ENCODE measurements around the gene IDI2. TPM values are rescaled to one million over a fixed set of nuclear protein-coding genes. Genes with fewer than 3 reads are reported as not detected.

IDI2 gene
- polyA plus RNA-seq, 5 donors: 0.14 to 0.19 TPM; not detected in 3

DNA sequence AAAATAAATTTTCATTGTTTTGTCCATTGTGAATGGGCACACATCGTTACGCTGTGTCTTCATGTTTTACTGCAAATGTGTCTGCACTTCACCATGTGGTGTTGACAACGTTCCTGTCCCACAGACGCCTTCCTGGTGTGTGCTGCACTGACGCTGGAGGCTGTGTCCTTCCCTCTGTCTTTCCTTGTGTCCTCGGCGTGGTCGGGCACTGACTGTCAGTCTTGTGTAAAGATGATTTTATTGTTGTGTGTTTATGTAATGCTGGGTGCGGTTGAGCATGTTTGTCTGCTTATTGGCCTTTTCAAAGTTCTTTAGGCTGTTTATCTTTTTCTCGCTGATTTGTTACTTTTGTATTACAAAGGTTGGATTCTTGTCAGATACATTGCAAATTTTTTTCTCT, 18.1 kb downstream of the IDI2 start:
- DNase-seq: no peak

DNA sequence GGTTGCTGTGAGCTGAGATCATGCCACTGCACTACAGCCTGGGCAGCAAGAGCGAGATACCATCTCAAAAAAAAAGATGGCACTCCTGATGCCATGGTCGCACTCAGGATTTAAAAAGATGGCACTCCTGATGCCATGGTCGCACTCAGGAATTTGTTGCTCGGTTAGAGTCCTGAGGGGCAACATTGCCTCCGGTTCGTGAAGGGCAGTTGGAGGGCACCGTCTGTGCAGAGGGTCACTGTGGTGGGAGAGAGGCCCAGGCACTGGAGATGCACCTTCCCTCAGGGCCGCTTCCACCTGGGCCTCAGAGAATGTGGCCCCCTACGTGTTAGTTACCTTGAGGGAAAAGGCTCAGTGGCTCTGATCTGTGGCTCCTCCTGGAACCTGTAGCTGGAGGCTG, 19.1 kb downstream of the IDI2 start:
- no peak for DNase-seq

GRCh38 chr10:1003884-1004670, 21.6 kb downstream of the IDI2 start:
- no peak for DNase-seq

GRCh38 chr10:1002425-1003006, 23.1 kb downstream of the IDI2 start:
- no peak for DNase-seq

- DNase-seq: no peak
Measured at GRCh38 chr10:997266-998022, 28.2 kb downstream of the IDI2 start.

DNA sequence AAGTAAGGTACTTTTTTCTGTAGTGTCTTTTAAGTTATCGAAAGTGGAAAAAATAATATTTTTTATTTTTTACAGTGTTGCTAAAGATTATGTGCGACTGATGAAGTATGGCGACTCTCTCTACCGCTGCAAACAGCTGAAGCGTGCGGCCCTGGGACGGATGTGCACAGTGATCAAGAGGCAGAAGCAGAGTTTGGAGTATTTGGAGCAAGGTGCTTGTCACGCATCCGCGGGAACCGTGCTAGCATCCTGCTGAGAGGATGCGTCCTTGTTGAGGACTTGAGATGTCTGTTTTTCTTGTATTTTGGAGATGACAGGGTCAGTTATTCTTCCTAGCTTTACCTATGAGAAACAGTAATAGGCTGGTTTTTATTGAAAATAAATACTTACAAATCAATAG, 29.6 kb downstream of the IDI2 start:
- no peak for DNase-seq

DNA sequence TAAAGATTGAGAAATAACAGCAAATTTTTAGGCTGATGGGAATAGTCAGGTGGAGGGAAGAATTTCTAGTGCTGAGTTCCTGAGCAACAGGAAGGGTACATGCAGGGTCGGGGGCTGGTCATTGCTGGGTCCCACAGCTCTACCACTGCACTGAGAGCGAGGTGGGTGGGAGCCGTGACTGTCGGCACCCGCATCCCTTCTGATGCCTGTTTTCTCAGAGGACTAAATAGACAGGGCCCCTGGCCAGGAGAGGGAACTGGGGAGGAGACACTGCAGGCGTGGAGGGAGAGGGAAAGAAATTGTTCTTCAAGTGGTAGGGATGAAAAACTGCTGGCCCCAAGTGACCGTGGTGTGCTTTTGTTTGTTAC, 30.1 kb downstream of the IDI2 start:
- DNase-seq: no peak

GRCh38 chr10:994836-995558, 30.7 kb downstream of the IDI2 start:
- no peak for DNase-seq

GRCh38 chr10:992871-993270, 32.8 kb downstream of the IDI2 start:
- no peak for DNase-seq

- no peak for DNase-seq
Measured at GRCh38 chr10:992467-992866, 33.2 kb downstream of the IDI2 start.

- DNase-seq: no peak
Measured at GRCh38 chr10:990808-991207, 34.9 kb downstream of the IDI2 start.

DNA sequence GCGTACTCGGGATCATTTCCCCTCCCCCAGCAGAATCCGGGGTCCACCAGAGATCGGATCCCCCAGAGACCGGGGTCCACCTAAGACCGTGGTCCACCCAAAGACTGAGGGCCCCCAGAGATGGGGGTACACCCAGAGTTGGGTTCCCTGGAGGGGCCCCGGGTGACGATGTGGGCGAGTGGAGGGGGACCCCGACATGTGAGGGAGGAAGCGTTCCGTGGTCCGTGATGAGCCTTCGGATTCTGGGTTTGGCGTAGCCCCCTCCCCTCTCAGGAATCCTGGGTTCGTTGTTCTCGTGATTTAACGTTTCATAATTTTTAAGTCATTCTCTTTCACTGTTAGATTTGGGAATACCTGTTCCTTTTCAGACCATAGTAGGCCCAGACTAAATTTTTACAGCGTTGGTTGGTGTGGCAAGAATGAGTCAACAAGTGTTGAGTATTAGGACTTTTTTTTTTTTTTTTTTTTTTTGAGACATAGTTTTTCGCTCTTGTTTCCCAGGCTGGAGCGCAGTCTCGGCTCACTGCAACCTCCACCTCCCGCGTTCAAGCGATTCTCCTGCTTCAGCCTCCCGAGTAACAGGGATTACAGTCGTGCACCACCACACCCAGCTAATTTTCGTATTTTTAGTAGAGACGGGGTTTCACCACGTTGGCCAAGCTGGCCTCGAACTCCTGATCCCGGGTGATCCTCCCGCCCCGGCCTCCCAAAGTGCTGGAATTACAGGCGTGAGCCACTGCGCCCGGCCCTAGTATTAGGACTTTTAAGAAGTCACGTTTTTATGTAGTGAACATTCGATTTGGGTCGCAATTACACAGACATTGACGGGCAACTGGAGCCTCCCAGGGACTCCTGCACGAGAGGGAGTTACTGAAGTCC, 36.8 kb downstream of the IDI2 start:
- DNase-seq: no peak

DNA sequence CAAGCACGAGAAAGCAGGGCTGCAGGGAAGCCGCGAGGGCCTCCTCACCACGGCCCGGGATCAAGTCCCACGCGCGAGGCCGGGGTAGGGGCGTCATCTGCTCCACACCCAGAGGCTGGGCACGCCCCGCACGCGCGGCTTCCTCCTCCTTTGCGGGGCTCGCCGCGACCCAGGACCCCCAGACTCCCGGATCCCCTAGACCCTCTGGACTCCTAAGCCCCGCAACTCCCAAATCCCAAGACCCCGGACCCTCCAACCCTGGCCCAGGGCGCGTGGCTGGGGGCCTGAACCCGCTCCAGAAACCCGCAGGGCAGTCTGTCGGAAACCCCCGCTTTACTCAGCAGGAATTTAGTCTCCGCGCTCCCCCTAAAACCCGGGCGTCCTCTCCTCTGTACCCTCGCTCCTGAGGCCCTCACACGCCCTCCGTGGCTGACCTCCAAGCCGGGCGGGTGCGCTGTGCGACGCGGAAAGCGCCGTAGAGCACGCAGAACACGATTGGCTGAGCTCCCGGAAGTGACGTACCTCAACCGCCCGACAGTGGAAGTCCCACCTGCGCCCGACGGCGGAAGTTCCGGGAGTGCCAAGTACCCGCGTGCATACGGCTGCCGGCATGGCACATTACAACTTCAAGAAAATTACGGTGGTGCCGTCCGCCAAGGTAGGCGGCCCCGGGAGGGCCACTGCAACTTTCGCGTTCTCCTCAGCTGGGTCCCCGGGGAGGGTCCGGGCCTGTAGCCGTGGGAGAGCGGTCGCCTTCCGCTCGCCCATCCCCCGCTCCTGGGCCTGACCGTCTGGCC, 37.6 kb downstream of the IDI2 start, which contains the start of gene GTPBP4:
Gene GTPBP4 (plus strand): TSS at position 565 of the 797 bp plus-strand sequence. CDS start 46 bp downstream, at position 611.
- peak; percentile 97 for DNase-seq

- no peak for DNase-seq
Measured at GRCh38 chr10:987620-987869, 38.1 kb downstream of the IDI2 start.

GRCh38 chr10:986881-987619, 38.6 kb downstream of the IDI2 start:
- DNase-seq: no peak

- peak; percentile 65 to 69 for DNase-seq
Measured at GRCh38 chr10:986137-986825, 39.4 kb downstream of the IDI2 start.

DNA sequence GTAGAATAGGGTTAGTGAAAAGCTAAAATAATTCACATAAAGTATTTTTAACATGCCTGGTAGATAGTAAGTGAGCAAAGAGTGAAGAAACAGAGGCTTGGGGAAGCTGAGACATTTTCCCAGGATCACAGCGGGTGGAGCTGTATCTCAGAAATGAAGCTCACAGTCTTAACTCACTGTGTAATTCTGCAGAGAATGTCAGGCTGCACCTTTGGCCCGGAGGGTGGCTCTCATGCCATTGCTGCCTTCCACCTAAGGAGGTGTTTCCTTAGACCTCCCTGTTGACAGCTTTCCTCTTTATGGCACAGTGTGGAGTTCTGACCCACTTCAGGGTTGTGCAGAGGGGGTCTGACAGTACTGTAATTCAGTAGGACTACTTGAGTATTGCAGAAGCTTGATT, 40.3 kb downstream of the IDI2 start:
- DNase-seq: no peak

- DNase-seq: no peak
Measured at GRCh38 chr10:983971-984655, 41.5 kb downstream of the IDI2 start.

- no peak for DNase-seq
Measured at GRCh38 chr10:983401-983800, 42.3 kb downstream of the IDI2 start.

Data from right lung (tissue), 5 donors.